Vagina (tissue), 2 donors: ENCODE results near the gene UBE4B.
A peak's percentile ranks its signal among the peaks of the same experiment; 100 is the strongest.

Experiments
- CTCF ChIP-seq, 3 experiments: fragments of 450-650 bp in 2 of 3; fragments of 200-600 bp in 1 of 3; sonication (generic) in 1 of 3; IDR thresholded peaks; one replicate each; pipeline ENCODE4 v1.5.1; 2017 to 2019; ENCODE audit warnings: antibody characterized with exemption in 3 of 3, mild to moderate bottlenecking in 2 of 3, moderate library complexity in 2 of 3
- POLR2A ChIP-seq, 2 donors: fragments of 450-650 bp; IDR thresholded peaks; one replicate each; pipeline ENCODE4 v1.6.1; 2017; ENCODE audit warnings: antibody characterized with exemption in 2 of 2, mild to moderate bottlenecking in 2 of 2, moderate library complexity in 2 of 2

GRCh38 chr1:10152709-10153284 lies 120.0 kb downstream of the UBE4B start:
- peak in 1 of 3 experiments; percentile 37 for TF ChIP-seq CTCF (IDR thresholded peaks at IDR 0.05)
- no peak for TF ChIP-seq POLR2A (IDR thresholded peaks at IDR 0.05)
